GM12875 (cell line): ENCODE results near the gene TMPRSS6.
A peak's percentile ranks its signal among the peaks of the same experiment; 100 is the strongest.

Experiments
- H3K4me3 ChIP-seq: one replicate; pipeline ENCODE4 v1.5.1; 2011; ENCODE audit warnings: low read depth, low read length, control low read depth
- CTCF ChIP-seq: IDR thresholded peaks from 2 replicates; pipeline ENCODE4 v1.5.1; 2011; ENCODE audit warnings: low read depth, mild to moderate bottlenecking, control low read depth, inconsistent platforms, low read length, moderate library complexity, borderline replicate concordance; ENCODE audit not compliant: insufficient read depth

Gene TMPRSS6

GRCh38 chr22:37153901-37154300, 44.4 kb upstream of the TMPRSS6 start:
- TF ChIP-seq CTCF = no peak
- H3K4me3 ChIP-seq = no peak overlapping the region

GRCh38 chr22:37151401-37151800, 41.9 kb upstream of the TMPRSS6 start:
- TF ChIP-seq CTCF = no peak
- no peak overlapping the region for H3K4me3 ChIP-seq

DNA sequence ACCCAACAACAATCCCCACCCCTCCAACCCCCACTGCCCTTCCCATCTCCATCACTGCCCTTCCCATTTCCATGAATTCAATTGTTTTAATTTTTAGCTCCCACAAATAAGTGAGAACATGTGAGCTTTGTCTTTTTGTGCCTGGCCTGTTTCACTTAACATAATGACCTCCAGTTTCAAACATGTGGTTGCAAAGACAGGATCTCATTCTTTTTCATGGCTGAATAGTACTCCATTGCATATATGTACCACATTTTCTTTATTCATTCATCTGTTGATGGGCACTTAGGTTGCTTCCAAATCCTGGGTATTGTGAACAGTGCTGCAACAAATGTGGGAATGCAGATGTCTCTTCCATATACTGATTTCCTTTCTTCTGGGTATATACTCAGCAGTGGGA, 41.2 kb upstream of the TMPRSS6 start:
- no peak overlapping the region for H3K4me3 ChIP-seq

GRCh38 chr22:37148742-37149665, 39.5 kb upstream of the TMPRSS6 start:
- H3K4me3 ChIP-seq = peak overlapping the region; percentile 90
- TF ChIP-seq CTCF = no peak

More for the DNA sequence above, 41.2 kb upstream of the TMPRSS6 start:
- TF ChIP-seq CTCF = no peak

GRCh38 chr22:37148031-37148651, 38.6 kb upstream of the TMPRSS6 start:
- H3K4me3 ChIP-seq = peak overlapping the region; percentile 90
- no peak for TF ChIP-seq CTCF

DNA sequence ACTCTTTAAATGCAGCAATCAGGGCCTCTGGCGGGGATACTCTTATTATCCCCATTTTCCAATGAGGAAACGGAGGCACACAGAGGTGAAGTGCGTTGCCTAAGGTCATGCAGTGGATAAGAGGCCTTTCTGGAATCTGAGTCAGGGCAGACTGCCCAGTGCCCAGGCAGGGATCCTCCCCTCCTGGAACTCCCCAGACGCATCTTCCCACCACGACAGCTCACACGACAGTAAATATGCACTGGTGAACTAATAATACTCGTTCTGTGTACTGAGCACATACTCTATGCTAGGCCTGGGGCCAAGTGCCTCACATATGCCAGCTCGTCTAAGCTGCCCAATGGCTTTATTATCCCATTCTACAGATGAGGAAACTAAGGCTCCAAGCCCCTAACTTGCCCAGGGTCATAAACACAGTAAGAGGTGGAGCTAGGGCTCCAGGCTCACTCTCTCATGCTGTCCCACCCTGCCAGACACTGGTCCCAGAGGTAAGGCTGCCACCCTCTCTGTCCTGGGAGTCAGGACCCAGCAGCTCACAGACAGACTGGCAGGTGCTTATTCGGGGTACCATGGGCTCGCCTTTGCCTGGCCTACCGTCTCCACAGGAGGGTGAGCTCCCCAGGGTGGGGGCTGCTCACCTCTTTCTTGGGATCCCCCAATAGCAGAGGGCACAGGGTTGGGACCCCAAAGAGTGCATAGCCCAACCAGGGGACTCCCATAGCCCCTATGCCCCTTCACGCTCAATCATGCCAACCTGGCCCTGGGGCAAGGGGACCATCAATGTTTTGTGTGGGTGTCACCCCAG, 37.9 kb upstream of the TMPRSS6 start:
- H3K4me3 ChIP-seq = peak overlapping the region; percentile 90
- no peak for TF ChIP-seq CTCF
